ENCODE measurements around the gene DDIT3.
A peak's percentile ranks its signal among the peaks of the same experiment; 100 is the strongest.
"Not testable (repeated sequence)": the region's sequence is repeated elsewhere in the genome, so short reads cannot be mapped to it uniquely, and the experiment has no call there.

Gene DDIT3

GRCh38 chr12:57511588-57512325 lies 8.6 kb downstream of the DDIT3 start:
- no peak for DNase-seq

- DNase-seq, result no peak
Observed at GRCh38 chr12:57511161-57511560, 9.2 kb downstream of the DDIT3 start.

- not testable (repeated sequence) for DNase-seq
Observed at GRCh38 chr12:57507796-57508195, 12.5 kb downstream of the DDIT3 start.

- not testable (repeated sequence) for DNase-seq
Observed at GRCh38 chr12:57506541-57506940, 13.8 kb downstream of the DDIT3 start.

GRCh38 chr12:57502311-57502969 lies 17.9 kb downstream of the DDIT3 start:
- not testable (repeated sequence) for DNase-seq

- no peak for DNase-seq
Observed at GRCh38 chr12:57500213-57500612, 20.1 kb downstream of the DDIT3 start.

- no peak for DNase-seq
Observed at GRCh38 chr12:57498571-57498970, 21.7 kb downstream of the DDIT3 start.

GRCh38 chr12:57498132-57498502 lies 22.2 kb downstream of the DDIT3 start:
- DNase-seq, result no peak

- no peak for DNase-seq
Observed at GRCh38 chr12:57497223-57498131, 22.8 kb downstream of the DDIT3 start.

GRCh38 chr12:57496822-57497221 lies 23.5 kb downstream of the DDIT3 start:
- no peak for DNase-seq

GRCh38 chr12:57495051-57495701 lies 25.1 kb downstream of the DDIT3 start:
- not testable (repeated sequence) for DNase-seq

- DNase-seq, result peak; percentile 76
Observed at GRCh38 chr12:57491393-57492280, 28.7 kb downstream of the DDIT3 start.

- no peak for DNase-seq
Observed at GRCh38 chr12:57490126-57490525, 30.2 kb downstream of the DDIT3 start.

GRCh38 chr12:57489157-57489641 lies 31.1 kb downstream of the DDIT3 start:
- no peak for DNase-seq

- no peak for DNase-seq
Observed at GRCh38 chr12:57488402-57489156, 31.7 kb downstream of the DDIT3 start.

- DNase-seq, result peak; percentile 99
Observed at GRCh38 chr12:57487597-57488401, 32.5 kb downstream of the DDIT3 start, which contains the start of gene MARS1. TSS of gene MARS1 (plus strand) at chr12:57488068. CDS start at chr12:57488091, 23 bp downstream.

GRCh38 chr12:57487055-57487596 lies 33.2 kb downstream of the DDIT3 start:
- DNase-seq, result no peak

GRCh38 chr12:57485695-57486094 lies 34.6 kb downstream of the DDIT3 start:
- DNase-seq, result no peak

- DNase-seq, result no peak
Observed at GRCh38 chr12:57483466-57483865, 36.8 kb downstream of the DDIT3 start.

- no peak for DNase-seq
Observed at GRCh38 chr12:57481671-57482070, 38.6 kb downstream of the DDIT3 start.
